ENCODE results near the gene SNX11.
"Not testable (repeated sequence)": the region's sequence is repeated elsewhere in the genome, so short reads cannot be mapped to it uniquely, and the experiment has no call there.

Gene SNX11

GRCh38 chr17:48107137-48108055 is at the start of gene SNX11:
Gene SNX11, plus strand, starts transcription at chr17:48107766. Its CDS starts 4,278 bp downstream, at chr17:48112044.
- peak; percentile 93 for ATAC-seq
- DNase-seq, result peak; percentile 94

- no peak for DNase-seq
- ATAC-seq, result no peak
Observed at GRCh38 chr17:48058393-48059124, 49.0 kb upstream of the SNX11 start.

- no peak for DNase-seq
- ATAC-seq, result no peak
Observed at GRCh38 chr17:48059125-48059668, 48.4 kb upstream of the SNX11 start.

GRCh38 chr17:48060249-48060648 is 47.3 kb upstream of the SNX11 start:
- ATAC-seq, result no peak
- no peak for DNase-seq

- DNase-seq, result no peak
- no peak for ATAC-seq
Observed at GRCh38 chr17:48062273-48062672, 45.3 kb upstream of the SNX11 start.

- DNase-seq (no peak), ATAC-seq (no peak)
Observed at GRCh38 chr17:48064638-48065037, 42.9 kb upstream of the SNX11 start.

- no peak for DNase-seq
- no peak for ATAC-seq
Observed at GRCh38 chr17:48066192-48066591, 41.4 kb upstream of the SNX11 start.

- ATAC-seq, result no peak
- DNase-seq, result no peak
Observed at GRCh38 chr17:48066656-48067055, 40.9 kb upstream of the SNX11 start.

GRCh38 chr17:48067245-48067644 is 40.3 kb upstream of the SNX11 start:
- DNase-seq, result no peak
- no peak for ATAC-seq

- ATAC-seq, DNase-seq: not testable (repeated sequence)
Observed at GRCh38 chr17:48067808-48068207, 39.8 kb upstream of the SNX11 start.

- DNase-seq (no peak), ATAC-seq (no peak)
Observed at GRCh38 chr17:48068491-48068961, 39.0 kb upstream of the SNX11 start.

- ATAC-seq (no peak), DNase-seq (no peak)
Observed at GRCh38 chr17:48070195-48070594, 37.4 kb upstream of the SNX11 start.

- DNase-seq (no peak), ATAC-seq (no peak)
Observed at GRCh38 chr17:48071654-48072053, 35.9 kb upstream of the SNX11 start.

GRCh38 chr17:48072811-48073210 is 34.8 kb upstream of the SNX11 start:
- not testable (repeated sequence) for DNase-seq, ATAC-seq

GRCh38 chr17:48073566-48074094 is 33.9 kb upstream of the SNX11 start:
- DNase-seq, ATAC-seq: not testable (repeated sequence)

GRCh38 chr17:48074322-48075081 is 33.1 kb upstream of the SNX11 start:
- peak; percentile 71 for ATAC-seq
- peak; percentile 81 for DNase-seq

GRCh38 chr17:48077152-48077551 is 30.4 kb upstream of the SNX11 start:
- ATAC-seq, DNase-seq: not testable (repeated sequence)

- ATAC-seq (no peak), DNase-seq (no peak)
Observed at GRCh38 chr17:48081858-48082257, 25.7 kb upstream of the SNX11 start.

GRCh38 chr17:48084932-48085331 is 22.6 kb upstream of the SNX11 start:
- no peak for DNase-seq
- ATAC-seq, result no peak

GRCh38 chr17:48093341-48094045 is 14.1 kb upstream of the SNX11 start:
- ATAC-seq, result no peak
- no peak for DNase-seq

GRCh38 chr17:48095611-48096010 is 12.0 kb upstream of the SNX11 start:
- ATAC-seq (no peak), DNase-seq (no peak)

All from stimulated activated naive CD8-positive, alpha-beta T cell treated with anti-CD3 and anti-CD28 coated beads, Interleukin-15, Interleukin-2, amounts not matched to agents 100 U/mL and 50 U/mL, for 24 hours (primary cell).